Osteocyte (in vitro differentiated cells): ENCODE results near the gene RAB37. TPM values are rescaled to one million over a fixed set of nuclear protein-coding genes. Genes with fewer than 3 reads are reported as not detected.
A peak's percentile ranks its signal among the peaks of the same experiment; 100 is the strongest.

Experiments used
- DNase-seq: peaks from one replicate; pipeline ENCODE4 v3.0.0; 2021; ENCODE audit warnings: mixed read lengths; ENCODE audit not compliant: unreplicated experiment; ENCODE audit errors: extremely low spot score
- H3K27ac Mint-ChIP-seq: one replicate; pipeline ENCODE4 v1.8.0; 2021; ENCODE audit warnings: mild to moderate bottlenecking, mixed read lengths; ENCODE audit not compliant: unreplicated experiment
- H3K27me3 Mint-ChIP-seq: one replicate; pipeline ENCODE4 v1.8.0; 2021; ENCODE audit warnings: mixed read lengths; ENCODE audit not compliant: unreplicated experiment
- H3K36me3 Mint-ChIP-seq: one replicate; pipeline ENCODE4 v1.8.0; 2021; ENCODE audit warnings: mixed read lengths; ENCODE audit not compliant: unreplicated experiment
- H3K4me1 Mint-ChIP-seq: one replicate; pipeline ENCODE4 v1.8.0; 2021; ENCODE audit warnings: mixed read lengths; ENCODE audit not compliant: unreplicated experiment
- H3K4me3 Mint-ChIP-seq: one replicate; pipeline ENCODE4 v1.8.0; 2021; ENCODE audit warnings: mild to moderate bottlenecking, moderate library complexity, mixed read lengths; ENCODE audit not compliant: unreplicated experiment
- H3K9me3 Mint-ChIP-seq: one replicate; pipeline ENCODE4 v1.8.0; 2021; ENCODE audit warnings: mixed read lengths; ENCODE audit not compliant: unreplicated experiment
- CTCF ChIP-seq: fragments of 200-600 bp; sonication (generic); IDR thresholded peaks from 2 replicates; pipeline ENCODE4 v1.5.0; 2021; ENCODE audit warnings: antibody characterized with exemption, mild to moderate bottlenecking, moderate library complexity
- total RNA-seq: library from RNA; stranded (reverse); gene quantifications from 2 replicates; pipeline ENCODE4 v1.2.1, GENCODE V29; 2021

Gene RAB37
- total RNA-seq, 1 donor from 2014 or later: not detected

- no peak for TF ChIP-seq CTCF
Measured at GRCh38 chr17:74777901-74778515, 41.0 kb downstream of the RAB37 start.

GRCh38 chr17:74778960-74779359, 41.9 kb downstream of the RAB37 start:
- TF ChIP-seq CTCF: no peak
- no peak overlapping the region for H3K4me3 Mint-ChIP-seq
- DNase-seq: no peak
- H3K36me3 Mint-ChIP-seq: peaks cover 7% of the 10 kb centered on the region
- no peaks in the 10 kb centered on the region for H3K9me3 Mint-ChIP-seq
- no peaks in the 10 kb centered on the region for H3K27me3 Mint-ChIP-seq
- no peak overlapping the region for H3K27ac Mint-ChIP-seq
- H3K4me1 Mint-ChIP-seq: peaks cover 27% of the 10 kb centered on the region

More at GRCh38 chr17:74777901-74778515, 41.0 kb downstream of the RAB37 start:
- Mint-ChIP-seq H3K27me3 (no peaks in the 10 kb centered on the region), H3K36me3 (peaks cover 9% of the 10 kb centered on the region), H3K27ac (no peak overlapping the region), H3K4me3 (peak overlapping the region; percentile 42), H3K4me1 (peaks cover 35% of the 10 kb centered on the region), H3K9me3 (no peaks in the 10 kb centered on the region)
- no peak for DNase-seq

GRCh38 chr17:74779501-74779900, 42.4 kb downstream of the RAB37 start:
- no peak for TF ChIP-seq CTCF
- Mint-ChIP-seq H3K27ac (no peak overlapping the region), H3K4me3 (no peak overlapping the region), H3K36me3 (peaks cover 7% of the 10 kb centered on the region), H3K9me3 (no peaks in the 10 kb centered on the region), H3K4me1 (peaks cover 23% of the 10 kb centered on the region), H3K27me3 (no peaks in the 10 kb centered on the region)
- DNase-seq: no peak

GRCh38 chr17:74779948-74780400, 42.9 kb downstream of the RAB37 start:
- Mint-ChIP-seq H3K27ac (no peak overlapping the region), H3K4me1 (peaks cover 23% of the 10 kb centered on the region), H3K4me3 (no peak overlapping the region)

More at GRCh38 chr17:74779948-74780400, 42.9 kb downstream of the RAB37 start:
- Mint-ChIP-seq H3K27me3 (no peaks in the 10 kb centered on the region), H3K36me3 (peaks cover 7% of the 10 kb centered on the region), H3K9me3 (no peaks in the 10 kb centered on the region)
- TF ChIP-seq CTCF: no peak
- DNase-seq: no peak
